IMR-90 (cell line): ENCODE results near the gene FMNL3. TPM values are rescaled to one million over a fixed set of nuclear protein-coding genes. Genes with fewer than 3 reads are reported as not detected.

Experiments
- MXI1 ChIP-seq: IDR thresholded peaks from 2 replicates; pipeline ENCODE4 v1.6.1; 2012; ENCODE audit warnings: low read depth, mild to moderate bottlenecking, low read length, moderate library complexity, borderline replicate concordance
- NFE2L2 ChIP-seq: fragments of 150-350 bp; IDR thresholded peaks from 2 replicates; pipeline ENCODE4 v1.6.1; 2016; ENCODE audit warnings: low read depth, mild to moderate bottlenecking, low read length
- SMC3 ChIP-seq: fragments of 150-350 bp; IDR thresholded peaks from 2 replicates; pipeline ENCODE4 v1.6.1; 2016; ENCODE audit warnings: low read depth, mild to moderate bottlenecking, antibody characterized with exemption, low read length, moderate library complexity
- polyA plus RNA-seq, 3 experiments: library from polyadenylated mRNA; depleted of rRNA; stranded (reverse); fragments of >200 nt; gene quantifications; 2 replicates each; pipeline ENCODE4 v1.2.3, GENCODE V29; 2012; ENCODE audit warnings: low replicate concordance in 1 of 3
- total RNA-seq: library from RNA; depleted of rRNA; stranded (reverse); fragments of >200 nt; gene quantifications from 2 replicates; pipeline ENCODE4 v1.2.3, GENCODE V29; 2012
- TF ChIP-seq, protein P1 (sequence below): conservative IDR thresholded peaks from 2 replicates; pipeline ENCODE4 v1.5.1; 2012; ENCODE audit warnings: mild to moderate bottlenecking, low read depth, low read length, improper control_type of control experiment
- TF ChIP-seq, protein P2 (sequence below): fragments of 150-350 bp; IDR thresholded peaks from 2 replicates; pipeline ENCODE4 v1.6.1; 2017; ENCODE audit warnings: mild to moderate bottlenecking, antibody characterized with exemption, low read length, low read depth

FMNL3 gene
- total and polyA plus RNA-seq, 2 of the 4 experiments (the other 2 are of a cell fraction): 16.3 to 36.4 TPM

DNA sequence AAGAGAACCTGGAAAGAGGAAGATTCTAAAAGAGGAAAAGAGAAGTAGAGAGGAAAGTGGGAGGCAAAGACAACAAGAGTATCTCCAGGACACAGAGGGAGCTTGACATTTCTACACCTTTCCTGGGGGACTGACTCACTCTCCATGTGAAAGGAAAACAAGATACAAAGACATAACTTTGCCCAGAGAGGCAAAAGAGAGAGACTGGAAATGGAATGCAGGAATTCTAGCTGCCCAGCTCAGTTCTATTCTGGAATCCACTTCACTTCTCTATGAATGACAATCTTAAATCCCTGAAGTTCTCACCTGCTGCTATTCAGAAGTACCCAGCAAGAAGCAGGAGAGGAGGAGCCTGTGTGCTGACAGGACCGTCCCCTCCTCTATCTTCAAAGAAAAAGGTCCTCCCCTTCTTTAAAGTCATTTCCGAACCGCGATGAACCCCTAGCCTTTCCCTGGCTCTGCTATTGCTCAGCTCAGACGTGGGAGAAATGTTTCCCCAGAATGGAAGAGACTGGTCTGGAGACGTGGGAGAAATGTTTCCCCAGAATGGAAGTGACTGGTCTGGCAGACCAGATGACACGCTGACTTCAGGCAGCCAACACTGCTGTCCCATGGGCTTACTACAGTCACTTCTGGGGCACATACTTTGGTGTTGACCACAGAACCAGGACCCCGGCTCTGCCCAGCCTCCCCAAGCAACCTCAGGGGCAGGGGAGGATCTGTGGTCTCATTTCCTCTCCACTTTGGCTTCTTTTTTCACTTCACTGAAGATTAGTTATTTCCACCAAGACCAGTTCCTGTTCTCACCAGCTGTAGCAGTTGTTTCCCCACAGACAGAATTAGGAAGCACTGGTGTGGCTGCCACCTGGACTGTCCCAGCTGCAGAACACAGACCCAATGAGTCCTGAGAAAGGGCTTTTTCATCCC, 8.3 kb downstream of the FMNL3 start (continued):
- TF ChIP-seq, protein P1, sequence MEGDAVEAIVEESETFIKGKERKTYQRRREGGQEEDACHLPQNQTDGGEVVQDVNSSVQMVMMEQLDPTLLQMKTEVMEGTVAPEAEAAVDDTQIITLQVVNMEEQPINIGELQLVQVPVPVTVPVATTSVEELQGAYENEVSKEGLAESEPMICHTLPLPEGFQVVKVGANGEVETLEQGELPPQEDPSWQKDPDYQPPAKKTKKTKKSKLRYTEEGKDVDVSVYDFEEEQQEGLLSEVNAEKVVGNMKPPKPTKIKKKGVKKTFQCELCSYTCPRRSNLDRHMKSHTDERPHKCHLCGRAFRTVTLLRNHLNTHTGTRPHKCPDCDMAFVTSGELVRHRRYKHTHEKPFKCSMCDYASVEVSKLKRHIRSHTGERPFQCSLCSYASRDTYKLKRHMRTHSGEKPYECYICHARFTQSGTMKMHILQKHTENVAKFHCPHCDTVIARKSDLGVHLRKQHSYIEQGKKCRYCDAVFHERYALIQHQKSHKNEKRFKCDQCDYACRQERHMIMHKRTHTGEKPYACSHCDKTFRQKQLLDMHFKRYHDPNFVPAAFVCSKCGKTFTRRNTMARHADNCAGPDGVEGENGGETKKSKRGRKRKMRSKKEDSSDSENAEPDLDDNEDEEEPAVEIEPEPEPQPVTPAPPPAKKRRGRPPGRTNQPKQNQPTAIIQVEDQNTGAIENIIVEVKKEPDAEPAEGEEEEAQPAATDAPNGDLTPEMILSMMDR: no peak
- TF ChIP-seq SMC3: no peak
- TF ChIP-seq, protein P2, sequence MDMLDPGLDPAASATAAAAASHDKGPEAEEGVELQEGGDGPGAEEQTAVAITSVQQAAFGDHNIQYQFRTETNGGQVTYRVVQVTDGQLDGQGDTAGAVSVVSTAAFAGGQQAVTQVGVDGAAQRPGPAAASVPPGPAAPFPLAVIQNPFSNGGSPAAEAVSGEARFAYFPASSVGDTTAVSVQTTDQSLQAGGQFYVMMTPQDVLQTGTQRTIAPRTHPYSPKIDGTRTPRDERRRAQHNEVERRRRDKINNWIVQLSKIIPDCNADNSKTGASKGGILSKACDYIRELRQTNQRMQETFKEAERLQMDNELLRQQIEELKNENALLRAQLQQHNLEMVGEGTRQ: no peak
- no peak for TF ChIP-seq NFE2L2
- 0 out of 2 replicates have a peak, but pooled peaks have one; percentile 17 for TF ChIP-seq MXI1
